Right atrium auricular region (tissue), 2 donors: ENCODE measurements around the gene CRYBG1. TPM values are rescaled to one million over a fixed set of nuclear protein-coding genes. Genes with fewer than 3 reads are reported as not detected.
A peak's percentile ranks its signal among the peaks of the same experiment; 100 is the strongest.

ENCODE experiments used
- DNase-seq: peaks from one replicate; pipeline ENCODE4 v3.0.0-alpha.2; 2019; ENCODE audit warnings: low spot score
- H3K27ac ChIP-seq, 2 donors: fragments of 200-600 bp; sonication (generic); 1 replicate in 1 of 2; 2 replicates in 1 of 2; pipeline ENCODE4 v1.5.1; 2016 to 2019
- H3K27me3 ChIP-seq, 2 donors: fragments of 200-600 bp; sonication (generic); one replicate each; pipeline versions ENCODE4 v1.5.1 to v1.6.0; 2017 to 2019
- H3K36me3 ChIP-seq: fragments of 200-600 bp; sonication (generic); one replicate; pipeline ENCODE4 v1.5.1; 2016
- H3K4me1 ChIP-seq, 2 donors: fragments of 200-600 bp; sonication (generic); one replicate each; pipeline versions ENCODE4 v1.5.1 to v1.6.0; 2017 to 2019
- H3K4me3 ChIP-seq, 2 donors: fragments of 200-600 bp; sonication (generic); 1 replicate in 1 of 2; 2 replicates in 1 of 2; pipeline ENCODE4 v1.5.1; 2017 to 2019; ENCODE audit warnings: mild to moderate bottlenecking in 1 of 2, moderate library complexity in 1 of 2
- H3K9me3 ChIP-seq, 2 donors: fragments of 200-600 bp; sonication (generic); one replicate each; pipeline ENCODE4 v1.5.1; 2019
- total RNA-seq, 2 donors: library from RNA; depleted of rRNA; stranded (reverse); fragments of >200 nt; gene quantifications; one replicate each; pipeline ENCODE4 v1.1.0, GENCODE V29; 2016
- TF ChIP-seq, protein P1 (sequence below), 2 donors: fragments of 200-600 bp; sonication (generic); IDR thresholded peaks; one replicate each; pipeline ENCODE4 v1.5.1; 2019; ENCODE audit warnings: antibody characterized with exemption in 2 of 2

The CRYBG1 gene
- total RNA-seq, 2 donors from 2014 or later = 1.6 to 1.9 TPM

DNA sequence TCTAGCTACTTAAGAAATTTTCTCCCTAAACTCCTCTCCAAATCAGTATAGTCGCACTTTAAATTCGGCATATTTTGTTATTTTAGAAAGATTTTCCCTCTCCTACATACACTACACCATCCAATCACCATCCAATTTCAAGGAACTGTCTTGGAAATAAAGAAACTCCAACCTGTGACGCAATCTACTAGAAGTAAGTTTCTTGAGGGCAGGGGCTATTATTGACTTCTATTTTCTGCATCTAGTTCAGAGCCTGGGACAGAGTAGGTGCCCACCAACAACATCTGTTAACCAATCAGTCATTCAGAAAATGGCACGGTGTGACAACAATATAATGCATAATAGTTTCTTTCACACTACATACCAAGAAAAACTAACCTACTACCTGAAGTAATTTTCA is 38.6 kb upstream of the CRYBG1 start:
- Histone ChIP-seq H3K4me3 (no peak overlapping the region), H3K4me1 (peaks cover 0 to 20% of the 10 kb centered on the region in 2 donors)

DNA sequence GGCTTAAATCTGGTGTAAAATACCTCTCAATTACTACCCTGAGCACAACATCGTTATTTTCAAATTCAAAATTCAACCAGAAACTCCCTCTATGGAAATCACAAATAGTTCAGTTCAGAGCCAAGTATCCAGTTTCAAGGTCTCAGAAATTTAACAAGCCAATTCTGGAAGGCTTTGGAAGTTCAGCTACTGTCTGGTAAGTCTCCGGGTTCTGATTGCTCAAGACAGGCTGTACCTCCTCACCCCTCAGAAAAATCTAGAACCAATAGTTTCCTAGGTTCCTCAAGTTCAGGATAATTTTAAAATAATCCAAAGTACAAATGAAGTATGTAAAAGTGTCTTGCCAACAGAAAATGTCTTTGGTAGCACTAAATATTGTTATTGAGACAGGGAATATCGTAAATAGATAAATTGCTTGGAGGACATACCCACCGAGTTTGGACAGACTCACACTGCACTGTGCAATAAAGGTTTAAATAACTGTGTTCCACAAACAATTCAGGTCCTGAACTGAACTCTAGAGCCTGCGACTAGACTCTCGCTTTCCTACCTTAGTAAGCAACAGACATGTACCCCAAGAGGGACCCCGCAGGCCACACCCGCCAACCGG is 35.7 kb upstream of the CRYBG1 start:
- H3K9me3 ChIP-seq = no peaks in the 10 kb centered on the region
- H3K27ac ChIP-seq = peak overlapping the region; percentile 91 to 95
- H3K4me1 ChIP-seq = peaks cover 0 to 12% of the 10 kb centered on the region in 2 donors
- H3K36me3 ChIP-seq = no peaks in the 10 kb centered on the region
- DNase-seq = no peak
- no peaks in the 10 kb centered on the region for H3K27me3 ChIP-seq
- TF ChIP-seq, protein P1, sequence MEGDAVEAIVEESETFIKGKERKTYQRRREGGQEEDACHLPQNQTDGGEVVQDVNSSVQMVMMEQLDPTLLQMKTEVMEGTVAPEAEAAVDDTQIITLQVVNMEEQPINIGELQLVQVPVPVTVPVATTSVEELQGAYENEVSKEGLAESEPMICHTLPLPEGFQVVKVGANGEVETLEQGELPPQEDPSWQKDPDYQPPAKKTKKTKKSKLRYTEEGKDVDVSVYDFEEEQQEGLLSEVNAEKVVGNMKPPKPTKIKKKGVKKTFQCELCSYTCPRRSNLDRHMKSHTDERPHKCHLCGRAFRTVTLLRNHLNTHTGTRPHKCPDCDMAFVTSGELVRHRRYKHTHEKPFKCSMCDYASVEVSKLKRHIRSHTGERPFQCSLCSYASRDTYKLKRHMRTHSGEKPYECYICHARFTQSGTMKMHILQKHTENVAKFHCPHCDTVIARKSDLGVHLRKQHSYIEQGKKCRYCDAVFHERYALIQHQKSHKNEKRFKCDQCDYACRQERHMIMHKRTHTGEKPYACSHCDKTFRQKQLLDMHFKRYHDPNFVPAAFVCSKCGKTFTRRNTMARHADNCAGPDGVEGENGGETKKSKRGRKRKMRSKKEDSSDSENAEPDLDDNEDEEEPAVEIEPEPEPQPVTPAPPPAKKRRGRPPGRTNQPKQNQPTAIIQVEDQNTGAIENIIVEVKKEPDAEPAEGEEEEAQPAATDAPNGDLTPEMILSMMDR (IDR thresholded peaks at IDR 0.05) = no peak
- peak overlapping the region; percentile 76 to 94 for H3K4me3 ChIP-seq

More for the DNA sequence above, 38.6 kb upstream of the CRYBG1 start:
- DNase-seq = no peak
- TF ChIP-seq, protein P1 (IDR thresholded peaks at IDR 0.05) = no peak
- Histone ChIP-seq H3K36me3 (no peaks in the 10 kb centered on the region), H3K27me3 (no peaks in the 10 kb centered on the region), H3K27ac (no peak overlapping the region), H3K9me3 (no peaks in the 10 kb centered on the region)

DNA sequence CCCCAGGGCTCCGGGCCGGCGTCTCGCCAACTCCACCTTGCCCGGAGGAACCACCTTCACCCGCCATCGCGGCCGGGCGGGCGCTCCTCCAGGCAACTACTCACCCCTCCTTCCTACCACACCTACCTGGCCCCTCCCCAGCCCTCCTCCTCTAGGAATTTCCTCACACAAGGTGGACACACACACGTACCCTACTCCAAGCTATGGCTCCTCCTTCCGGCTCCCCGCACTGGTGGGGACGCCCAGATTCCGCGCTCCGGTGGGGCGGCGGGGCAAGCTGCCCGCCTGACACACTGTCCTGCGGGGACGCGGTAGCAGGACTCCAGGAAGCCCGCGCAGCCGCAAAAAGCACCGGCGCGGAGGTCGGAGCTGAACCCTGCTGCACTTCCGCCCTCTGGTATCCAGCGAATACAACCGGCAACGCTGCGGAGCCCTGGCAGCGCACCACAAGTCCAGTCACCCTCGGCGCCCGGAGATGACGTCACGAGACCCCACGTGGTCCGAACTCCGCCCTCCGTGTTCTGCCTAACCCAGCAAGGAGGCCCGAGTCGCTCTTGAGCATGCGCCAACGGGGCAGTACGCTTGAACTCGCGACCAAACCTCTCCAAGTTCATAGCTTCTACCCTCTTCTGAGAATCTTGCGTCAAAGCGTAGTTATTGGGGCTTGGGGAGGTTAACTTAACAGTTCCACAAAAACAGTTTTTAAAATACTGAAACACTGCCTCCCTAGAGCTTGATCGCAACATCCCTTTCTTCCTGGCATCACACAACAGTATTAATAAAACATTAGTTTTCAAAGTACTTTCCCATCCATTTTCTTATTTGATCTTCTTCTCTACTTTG is 35.0 kb upstream of the CRYBG1 start, which contains the start of gene ATG5:
Gene ATG5, minus strand, starts transcription at position 425 of the 843 bp plus-strand sequence. CDS start 9,552 bp downstream, outside the sequence.
- no peaks in the 10 kb centered on the region for H3K27me3 ChIP-seq
- no peaks in the 10 kb centered on the region for H3K36me3 ChIP-seq
- TF ChIP-seq, protein P1 (IDR thresholded peaks at IDR 0.05) = no peak
- H3K4me3 ChIP-seq = peak within 1 kb of the TSS; percentile 76 to 94
- H3K27ac ChIP-seq = peak within 1 kb of the TSS; percentile 91 to 95
- H3K4me1 ChIP-seq = peaks cover 0 to 12% of the 10 kb centered on the region in 2 donors
- no peaks in the 10 kb centered on the region for H3K9me3 ChIP-seq
- peak; percentile 100 for DNase-seq

DNA sequence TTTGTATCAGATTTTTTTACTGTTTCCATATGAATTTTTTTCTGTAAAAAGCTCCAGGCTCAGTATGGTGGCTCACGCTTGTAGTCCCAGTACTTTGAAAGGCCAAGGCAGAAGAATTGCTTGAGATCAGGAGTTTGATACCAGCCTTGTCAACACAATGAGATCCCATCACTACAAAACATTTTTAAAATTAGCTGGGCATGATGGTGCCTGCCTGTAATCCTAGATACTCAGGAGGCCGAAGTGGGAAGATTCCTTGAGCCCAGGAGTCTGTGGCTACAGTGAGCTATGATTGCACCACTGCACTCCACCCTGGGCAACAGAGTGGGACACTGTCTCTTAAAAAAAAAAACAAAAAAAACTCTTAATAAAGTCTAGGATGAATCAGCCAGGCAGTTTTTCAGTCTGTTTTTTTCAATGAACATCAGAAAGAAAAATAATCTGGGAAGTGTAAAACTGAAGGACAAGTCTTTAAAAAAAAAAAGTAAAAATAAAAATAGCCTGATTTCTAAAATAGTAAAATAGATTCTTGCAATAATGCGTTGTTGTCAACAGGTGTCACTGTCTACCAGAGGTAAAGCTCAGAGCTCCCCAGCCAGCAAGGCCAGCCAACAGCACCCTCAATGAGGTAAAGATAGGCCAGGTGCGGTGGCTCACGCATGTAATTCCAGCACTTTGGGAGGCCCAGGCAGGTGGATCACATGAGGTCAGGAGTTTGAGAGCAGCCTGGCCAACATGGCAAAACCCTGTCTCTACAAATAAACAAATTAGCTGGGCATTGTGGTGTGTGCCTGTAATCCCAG is 25.7 kb upstream of the CRYBG1 start:
- no peaks in the 10 kb centered on the region for H3K27me3 ChIP-seq
- no peak overlapping the region for H3K4me3 ChIP-seq
- H3K9me3 ChIP-seq = no peaks in the 10 kb centered on the region
- peaks cover 0 to 4% of the 10 kb centered on the region in 2 donors for H3K4me1 ChIP-seq
- TF ChIP-seq, protein P1 (IDR thresholded peaks at IDR 0.05) = peak in 1 of 2 donors; percentile 67
- DNase-seq = peak; percentile 60
- no peak overlapping the region for H3K27ac ChIP-seq
- H3K36me3 ChIP-seq = no peaks in the 10 kb centered on the region

DNA sequence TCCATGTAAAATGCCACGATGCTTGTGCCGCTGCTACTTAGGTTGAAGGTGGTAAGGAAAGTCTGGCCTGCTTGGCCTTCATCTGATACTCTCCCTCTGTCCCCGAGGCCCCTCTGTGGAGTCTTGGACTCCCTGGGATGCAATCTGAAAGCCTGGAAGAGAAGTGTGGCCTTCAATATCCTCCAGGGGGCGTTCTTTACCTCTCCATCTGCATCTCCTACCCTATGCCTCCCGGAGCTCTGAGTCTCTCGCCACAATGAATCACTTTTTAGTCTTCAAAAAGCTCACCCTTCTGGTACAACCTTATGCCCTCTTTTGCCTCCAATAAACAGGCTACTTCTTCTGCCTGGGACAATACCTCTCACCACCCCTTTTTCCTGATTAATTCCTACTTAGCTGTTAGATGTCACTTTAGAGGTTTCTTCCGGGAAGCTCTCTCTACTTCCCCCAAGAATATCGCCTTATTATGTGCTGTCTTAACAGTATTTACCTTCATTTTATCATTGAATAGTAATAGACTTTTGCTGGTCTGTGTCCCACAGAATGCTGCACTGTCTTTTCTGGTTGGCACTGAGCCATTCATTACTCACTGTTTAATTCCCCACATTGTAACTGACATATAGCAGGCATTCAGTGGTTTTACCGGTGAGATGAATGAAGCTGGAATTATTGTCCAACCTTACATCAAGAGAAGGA is 21.0 kb upstream of the CRYBG1 start:
- Histone ChIP-seq H3K4me3 (no peak overlapping the region), H3K36me3 (no peaks in the 10 kb centered on the region), H3K4me1 (peaks cover 0 to 4% of the 10 kb centered on the region in 2 donors), H3K9me3 (no peaks in the 10 kb centered on the region), H3K27me3 (no peaks in the 10 kb centered on the region), H3K27ac (no peak overlapping the region)
- DNase-seq = no peak
- TF ChIP-seq, protein P1 (IDR thresholded peaks at IDR 0.05) = peak; percentile 48 to 74
